GM06990 (cell line): ENCODE data around the gene GFRAL.

Experiments
- DNase-seq: peaks from one replicate; pipeline ENCODE4 v3.0.0-alpha.2; 2011; ENCODE audit not compliant: insufficient read length; ENCODE audit errors: extremely low read depth
- H3K27me3 ChIP-seq: replicated peaks from 2 replicates; pipeline ENCODE4 v1.6.0; 2011; ENCODE audit warnings: low read length; ENCODE audit not compliant: control insufficient read depth, insufficient read depth
- H3K36me3 ChIP-seq: 2 replicates; pipeline ENCODE4 v1.5.1; 2011; ENCODE audit warnings: low read length; ENCODE audit not compliant: control insufficient read depth, insufficient read depth
- H3K4me3 ChIP-seq: replicated peaks from 2 replicates; pipeline ENCODE4 v1.5.1; 2011; ENCODE audit warnings: low read depth, mild to moderate bottlenecking, control low read depth, low read length
- TF ChIP-seq, protein P1 (sequence below): IDR thresholded peaks from 2 replicates; pipeline ENCODE4 v1.5.1; 2011; ENCODE audit warnings: low read length, control low read depth, mild to moderate bottlenecking, inconsistent platforms; ENCODE audit not compliant: insufficient read depth, poor library complexity, severe bottlenecking

Gene GFRAL, protein sequence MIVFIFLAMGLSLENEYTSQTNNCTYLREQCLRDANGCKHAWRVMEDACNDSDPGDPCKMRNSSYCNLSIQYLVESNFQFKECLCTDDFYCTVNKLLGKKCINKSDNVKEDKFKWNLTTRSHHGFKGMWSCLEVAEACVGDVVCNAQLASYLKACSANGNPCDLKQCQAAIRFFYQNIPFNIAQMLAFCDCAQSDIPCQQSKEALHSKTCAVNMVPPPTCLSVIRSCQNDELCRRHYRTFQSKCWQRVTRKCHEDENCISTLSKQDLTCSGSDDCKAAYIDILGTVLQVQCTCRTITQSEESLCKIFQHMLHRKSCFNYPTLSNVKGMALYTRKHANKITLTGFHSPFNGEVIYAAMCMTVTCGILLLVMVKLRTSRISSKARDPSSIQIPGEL

DNA sequence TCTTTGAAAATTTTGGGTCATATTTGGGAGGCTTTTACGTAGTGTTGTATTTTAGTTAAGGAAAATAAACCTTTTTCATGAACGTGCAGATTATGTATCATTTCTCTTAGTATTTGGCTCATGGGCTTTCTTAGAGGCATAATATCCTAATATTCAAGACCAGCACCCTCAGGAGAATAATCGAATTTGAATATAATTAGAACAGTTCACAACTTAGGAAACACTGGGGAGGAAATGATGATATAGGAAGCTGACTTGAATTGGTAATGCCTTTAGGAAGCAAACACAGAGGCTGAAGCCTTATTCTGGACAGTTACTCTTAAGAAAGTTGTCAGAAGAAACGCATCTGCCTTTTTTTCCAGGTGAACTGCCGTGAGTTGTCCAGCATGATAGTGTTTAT, at the start of gene GFRAL:
Gene GFRAL, plus strand, starts transcription at position 301 of the 400 bp plus-strand sequence. Its CDS starts 86 bp downstream, at position 387.
- DNase-seq = no peak
- TF ChIP-seq, protein P1, sequence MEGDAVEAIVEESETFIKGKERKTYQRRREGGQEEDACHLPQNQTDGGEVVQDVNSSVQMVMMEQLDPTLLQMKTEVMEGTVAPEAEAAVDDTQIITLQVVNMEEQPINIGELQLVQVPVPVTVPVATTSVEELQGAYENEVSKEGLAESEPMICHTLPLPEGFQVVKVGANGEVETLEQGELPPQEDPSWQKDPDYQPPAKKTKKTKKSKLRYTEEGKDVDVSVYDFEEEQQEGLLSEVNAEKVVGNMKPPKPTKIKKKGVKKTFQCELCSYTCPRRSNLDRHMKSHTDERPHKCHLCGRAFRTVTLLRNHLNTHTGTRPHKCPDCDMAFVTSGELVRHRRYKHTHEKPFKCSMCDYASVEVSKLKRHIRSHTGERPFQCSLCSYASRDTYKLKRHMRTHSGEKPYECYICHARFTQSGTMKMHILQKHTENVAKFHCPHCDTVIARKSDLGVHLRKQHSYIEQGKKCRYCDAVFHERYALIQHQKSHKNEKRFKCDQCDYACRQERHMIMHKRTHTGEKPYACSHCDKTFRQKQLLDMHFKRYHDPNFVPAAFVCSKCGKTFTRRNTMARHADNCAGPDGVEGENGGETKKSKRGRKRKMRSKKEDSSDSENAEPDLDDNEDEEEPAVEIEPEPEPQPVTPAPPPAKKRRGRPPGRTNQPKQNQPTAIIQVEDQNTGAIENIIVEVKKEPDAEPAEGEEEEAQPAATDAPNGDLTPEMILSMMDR = no peak
- Histone ChIP-seq H3K27me3 (no peaks in the 10 kb centered on the region), H3K4me3 (no peak within 1 kb of the TSS), H3K36me3 (no peaks in the 10 kb centered on the region)

- Histone ChIP-seq H3K36me3 (no peaks in the 10 kb centered on the region), H3K27me3 (no peaks in the 10 kb centered on the region), H3K4me3 (no peak overlapping the region)
- TF ChIP-seq, protein P1 = no peak
- DNase-seq = no peak
Measured at GRCh38 chr6:55277646-55278045, 49.6 kb upstream of the GFRAL start.

- TF ChIP-seq, protein P1 = no peak
- DNase-seq = no peak
- no peaks in the 10 kb centered on the region for H3K36me3 ChIP-seq
- no peaks in the 10 kb centered on the region for H3K27me3 ChIP-seq
- no peak overlapping the region for H3K4me3 ChIP-seq
Measured at GRCh38 chr6:55281215-55281614, 46.1 kb upstream of the GFRAL start.

DNA sequence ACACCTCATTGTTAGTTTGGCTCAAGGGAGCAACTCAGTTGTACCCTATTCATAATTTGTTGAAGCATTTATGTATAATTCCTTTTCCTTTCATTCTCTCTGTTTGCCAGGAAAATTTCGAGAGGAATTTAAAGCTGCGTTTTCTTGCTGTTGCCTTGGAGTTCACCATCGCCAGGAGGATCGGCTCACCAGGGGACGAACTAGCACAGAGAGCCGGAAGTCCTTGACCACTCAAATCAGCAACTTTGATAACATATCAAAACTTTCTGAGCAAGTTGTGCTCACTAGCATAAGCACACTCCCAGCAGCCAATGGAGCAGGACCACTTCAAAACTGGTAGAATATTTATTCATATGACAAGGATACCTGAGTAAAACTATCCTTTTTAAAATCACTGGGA, 45.2 kb upstream of the GFRAL start:
- TF ChIP-seq, protein P1 = no peak
- DNase-seq = no peak
- no peak overlapping the region for H3K4me3 ChIP-seq
- no peaks in the 10 kb centered on the region for H3K36me3 ChIP-seq
- H3K27me3 ChIP-seq = no peaks in the 10 kb centered on the region

- Histone ChIP-seq H3K4me3 (no peak overlapping the region), H3K36me3 (no peaks in the 10 kb centered on the region), H3K27me3 (no peaks in the 10 kb centered on the region)
- no peak for DNase-seq
- TF ChIP-seq, protein P1 = no peak
Measured at GRCh38 chr6:55286824-55287223, 40.4 kb upstream of the GFRAL start.

- Histone ChIP-seq H3K36me3 (no peaks in the 10 kb centered on the region), H3K27me3 (no peaks in the 10 kb centered on the region), H3K4me3 (no peak overlapping the region)
- TF ChIP-seq, protein P1 = no peak
- DNase-seq = no peak
Measured at GRCh38 chr6:55290736-55291135, 36.5 kb upstream of the GFRAL start.
